Fibroblast of the conjunctiva (primary cell): ENCODE data around the gene ILK.

ENCODE experiments used
- DNase-seq: peaks from one replicate; pipeline ENCODE4 v3.0.0-alpha.2; 2010; ENCODE audit warnings: low read depth

Gene ILK

DNA sequence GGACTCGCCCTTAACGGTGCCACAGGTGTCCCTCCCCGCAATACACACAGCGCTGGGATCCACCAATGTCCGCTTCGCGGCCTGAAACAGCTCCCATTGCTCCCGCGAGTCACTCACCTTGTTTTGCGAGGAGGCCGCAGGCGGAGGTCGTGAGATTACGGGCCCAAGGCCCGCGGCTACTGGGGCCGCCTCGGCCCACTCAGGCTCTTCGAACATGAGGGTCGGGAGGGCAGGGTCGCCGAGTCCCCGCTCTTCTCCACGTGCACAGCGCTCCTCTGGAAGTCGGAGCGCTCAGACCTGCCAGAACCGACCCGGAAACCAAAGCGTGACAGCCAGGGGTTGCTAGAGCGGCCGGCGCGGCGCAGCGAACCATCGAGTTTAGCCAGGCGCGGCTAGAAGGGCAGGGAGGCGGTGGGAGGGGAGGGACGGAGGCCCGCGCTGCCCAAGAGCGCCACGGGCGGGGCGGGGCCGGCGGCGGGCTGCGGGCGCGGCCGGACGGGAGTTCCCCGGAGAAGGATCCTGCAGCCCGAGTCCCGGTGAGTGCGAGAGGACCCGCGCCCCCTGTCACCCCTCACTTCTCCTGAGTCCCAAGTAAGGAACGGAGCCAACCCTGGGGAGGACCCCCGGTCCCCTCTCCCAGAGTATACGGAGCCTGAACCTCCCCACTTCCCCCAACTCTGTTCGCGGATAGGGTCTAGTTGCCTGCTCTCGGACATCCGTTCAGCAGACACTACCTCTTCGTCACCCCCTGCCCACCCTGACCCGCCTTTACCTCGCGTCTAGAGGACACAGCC, at the start of gene ILK, which contains the start of gene RRP8:
TSS of gene ILK (plus strand) at position 488 of the 794 bp plus-strand sequence. CDS start 498 bp downstream, outside the sequence.
TSS of gene RRP8 (minus strand) at position 330 of the 794 bp plus-strand sequence. CDS start at position 216, 114 bp downstream.
- DNase-seq, result peak; percentile 69

DNA sequence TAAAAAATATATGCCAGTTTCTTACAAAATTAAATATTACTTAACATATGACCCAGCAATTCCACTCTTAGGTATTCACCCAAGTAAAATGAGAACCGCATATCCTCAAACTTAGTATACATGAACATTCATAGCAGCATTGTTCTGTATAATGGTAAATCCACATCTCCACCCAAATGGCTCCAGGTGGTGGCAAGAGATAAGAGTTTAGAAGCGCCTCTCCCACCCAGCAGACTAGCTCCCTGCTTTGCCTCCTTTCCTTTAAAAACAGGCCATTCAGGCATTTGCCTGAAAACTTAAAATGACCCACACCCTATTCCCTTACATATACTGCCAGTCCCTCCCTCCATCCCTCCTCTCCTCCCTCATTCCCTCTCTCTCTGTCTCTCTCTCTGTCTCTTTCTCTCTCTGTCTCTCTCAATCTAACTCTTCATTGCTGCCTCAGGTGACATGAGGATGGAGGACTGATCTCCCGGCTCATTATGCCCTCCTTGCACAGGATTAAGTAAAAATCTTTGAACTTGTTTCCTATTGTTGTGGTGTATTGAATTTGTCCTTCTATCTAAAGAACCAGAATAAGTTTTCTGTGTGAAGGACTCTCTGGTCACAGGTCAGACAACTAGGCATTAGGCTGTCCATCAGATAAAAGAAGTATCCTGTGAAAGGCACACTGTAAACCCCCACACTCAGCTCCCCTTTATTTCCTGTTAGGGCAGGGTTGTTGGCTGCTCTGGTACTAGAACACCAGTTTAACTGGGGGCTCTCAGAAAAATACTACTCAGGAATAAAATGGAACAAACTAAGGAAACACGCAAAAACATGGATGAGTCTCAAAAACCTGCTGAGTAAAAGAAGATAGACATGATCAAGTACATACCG, 48.5 kb upstream of the ILK start:
- no peak for DNase-seq

DNA sequence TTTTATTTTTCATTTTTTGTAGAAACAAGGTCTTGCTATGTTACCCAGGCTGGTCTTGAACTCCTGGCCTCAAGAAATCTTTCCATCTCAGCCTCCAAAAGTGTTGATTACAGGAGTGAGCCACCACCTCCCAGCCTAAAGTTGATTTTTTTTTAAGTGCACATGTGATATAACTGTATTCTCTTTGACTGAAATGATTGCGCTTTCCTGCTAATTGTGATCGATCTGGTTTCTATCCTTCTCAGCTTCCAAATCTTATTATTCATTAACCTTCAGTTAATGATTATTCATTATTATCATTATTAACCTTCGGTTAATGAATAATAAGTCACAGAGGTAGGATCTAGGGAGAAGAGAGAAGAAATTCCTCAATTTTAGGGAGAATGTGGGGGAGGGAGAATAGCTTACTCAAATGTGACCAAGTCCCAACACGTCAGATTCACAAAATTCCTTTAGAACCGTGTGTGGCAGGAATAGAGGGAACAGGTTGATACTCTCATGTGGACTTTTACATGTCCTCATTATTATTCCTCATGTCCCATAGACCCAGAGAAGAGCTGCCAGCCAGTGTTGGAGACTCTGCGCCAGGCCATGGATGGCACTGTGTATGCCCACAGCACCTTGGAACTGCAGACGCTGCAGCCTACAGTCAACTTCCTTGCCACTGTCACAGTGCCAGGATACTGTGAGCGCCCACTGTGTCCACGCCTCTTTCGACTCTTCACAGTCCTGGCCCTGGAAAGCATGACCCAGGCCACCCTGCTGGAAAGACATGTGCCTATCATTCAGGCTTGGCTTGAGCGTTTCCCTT, 47.2 kb upstream of the ILK start:
- no peak for DNase-seq

DNA sequence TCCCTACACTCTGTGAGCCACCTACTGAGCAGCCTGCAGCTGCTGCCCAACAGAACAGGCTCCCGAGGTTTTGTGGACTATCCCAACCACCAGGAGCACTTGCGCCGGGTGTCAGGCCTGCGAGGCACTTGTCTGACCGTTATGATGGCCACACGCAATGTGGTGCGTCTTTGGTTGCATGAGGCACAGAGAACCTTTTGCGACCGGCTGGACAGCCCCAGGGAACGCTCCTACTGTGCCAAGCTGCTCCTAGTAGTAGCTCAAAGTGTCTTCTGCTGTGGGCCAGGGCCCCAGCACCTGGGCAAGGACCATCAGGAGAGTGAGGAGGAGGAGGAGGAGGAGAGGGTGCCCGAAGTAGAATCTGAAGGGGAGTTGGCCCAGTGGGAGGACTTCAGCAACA, 46.5 kb upstream of the ILK start:
- no peak for DNase-seq

DNA sequence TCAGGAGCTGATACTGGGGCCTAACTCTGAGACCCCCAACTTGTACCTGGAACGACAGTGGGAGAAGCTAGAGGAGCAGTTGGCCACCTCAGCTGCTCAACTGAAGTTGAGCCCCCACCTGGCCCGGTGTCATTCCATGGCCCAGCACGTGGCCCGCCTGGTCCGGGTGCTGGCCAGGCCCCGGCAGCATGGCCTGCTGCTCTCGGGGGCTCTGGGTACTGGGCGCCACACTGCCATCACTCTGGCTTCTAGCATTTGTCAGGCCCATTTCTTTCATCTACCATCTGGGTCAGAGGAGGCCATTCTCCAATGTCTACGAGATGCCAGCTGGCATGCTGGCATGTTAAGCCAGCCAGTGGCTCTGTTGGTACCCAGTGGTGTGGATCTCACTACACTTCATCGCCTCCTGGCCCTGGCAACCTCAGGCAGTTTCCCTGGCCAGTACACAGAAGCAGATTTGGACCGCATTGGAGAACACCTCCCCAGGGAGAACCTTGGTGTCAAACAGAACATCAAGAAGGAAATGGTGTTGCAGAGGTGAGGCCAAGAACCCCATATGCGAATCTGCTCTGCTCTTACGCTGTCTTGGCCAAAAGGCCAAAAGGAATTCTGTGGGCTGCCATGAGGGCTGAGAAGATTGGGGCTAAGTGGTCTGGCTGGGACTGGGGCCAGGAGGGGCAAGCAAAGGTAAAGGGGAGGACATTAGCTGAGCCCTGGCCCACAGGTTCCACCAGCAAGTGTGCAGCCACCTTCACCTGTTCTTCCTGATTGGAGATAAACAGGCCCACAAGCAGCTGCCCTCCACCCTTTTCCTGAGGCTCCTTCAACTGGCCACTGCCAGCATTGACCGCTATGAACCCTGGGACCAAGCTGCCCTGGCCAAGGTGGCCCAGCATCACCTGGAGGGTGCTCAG, 45.6 kb upstream of the ILK start:
- no peak for DNase-seq

DNA sequence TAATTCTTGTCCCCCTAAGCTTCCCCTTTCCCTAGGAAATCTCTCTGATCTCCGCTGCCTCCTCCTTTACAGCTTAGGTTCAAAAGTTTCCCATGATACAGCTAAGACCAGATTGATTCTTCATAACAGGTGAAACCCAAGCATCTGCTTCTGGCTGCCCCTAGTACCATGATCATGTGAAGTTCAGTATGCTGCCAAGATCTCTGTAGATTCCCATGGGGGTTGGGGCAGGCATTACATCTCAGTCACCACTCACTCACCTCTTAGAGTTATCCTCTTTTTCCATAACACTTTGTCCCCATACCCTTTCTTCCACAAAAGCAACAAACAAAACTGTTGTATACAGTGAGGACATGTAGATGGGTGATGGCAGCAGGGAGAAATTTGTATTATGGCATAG, 44.2 kb upstream of the ILK start:
- no peak for DNase-seq

DNA sequence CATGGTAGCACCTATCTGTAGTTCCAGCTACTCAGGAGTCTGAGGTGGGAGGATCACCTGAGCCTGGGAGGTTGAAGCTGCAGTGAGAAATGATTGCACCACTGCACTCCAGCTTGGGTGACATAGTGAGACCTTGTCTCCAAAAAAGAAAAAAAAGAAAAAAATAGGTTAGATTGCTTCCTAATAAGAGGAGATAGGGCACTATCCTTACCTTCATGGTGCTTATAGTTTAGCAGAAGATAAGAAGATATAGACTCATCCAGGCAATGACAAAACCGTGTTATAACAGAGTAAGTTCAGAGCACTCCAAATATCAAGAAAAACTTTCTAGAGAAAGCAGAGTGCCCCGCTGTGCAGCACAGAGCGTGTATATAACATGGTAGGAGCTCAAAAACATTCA, 42.3 kb upstream of the ILK start:
- DNase-seq, result no peak

DNA sequence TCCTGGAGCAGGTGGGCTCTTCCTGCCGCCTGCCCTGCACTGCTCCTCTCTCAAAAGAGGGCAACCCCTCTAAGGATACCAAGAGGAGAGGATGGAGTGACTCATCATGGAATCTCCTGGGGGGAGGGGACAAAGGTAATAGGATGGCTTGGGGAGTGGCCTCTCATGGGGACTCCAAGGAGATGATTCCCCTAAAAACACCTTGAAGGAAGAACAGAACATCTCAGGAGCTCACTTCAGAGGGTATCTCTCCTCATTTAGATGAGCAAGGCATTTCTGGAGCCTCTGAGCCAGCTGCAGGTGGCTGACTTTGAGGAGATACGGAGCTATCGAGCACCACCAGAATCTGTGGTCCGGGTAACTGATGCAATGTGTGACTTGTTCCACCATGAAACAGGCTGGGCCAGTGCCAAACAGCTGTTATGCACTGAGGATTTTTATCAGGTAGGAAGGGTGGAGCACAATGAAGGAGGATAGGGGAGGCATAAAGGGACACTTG, 40.4 kb upstream of the ILK start:
- DNase-seq, result no peak

DNA sequence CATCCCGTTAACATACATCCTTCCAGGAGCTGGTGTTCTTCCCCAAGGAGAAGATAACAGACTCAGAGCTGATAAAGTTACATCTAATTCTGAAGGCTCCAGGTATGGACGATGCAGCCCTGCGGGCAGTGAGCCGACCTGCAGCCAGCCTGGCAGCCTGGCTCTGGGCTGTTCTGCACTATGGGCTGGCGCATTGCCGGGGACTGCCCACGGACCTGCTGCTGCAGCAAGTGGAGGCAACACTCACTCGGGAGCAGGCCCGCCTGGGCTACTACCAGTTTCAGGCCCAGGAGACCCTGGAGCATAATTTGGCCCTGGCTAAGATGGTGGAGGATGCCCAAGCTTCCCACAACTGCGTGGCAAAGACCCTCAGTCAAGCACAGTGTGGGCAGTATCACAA, 39.9 kb upstream of the ILK start:
- no peak for DNase-seq

DNA sequence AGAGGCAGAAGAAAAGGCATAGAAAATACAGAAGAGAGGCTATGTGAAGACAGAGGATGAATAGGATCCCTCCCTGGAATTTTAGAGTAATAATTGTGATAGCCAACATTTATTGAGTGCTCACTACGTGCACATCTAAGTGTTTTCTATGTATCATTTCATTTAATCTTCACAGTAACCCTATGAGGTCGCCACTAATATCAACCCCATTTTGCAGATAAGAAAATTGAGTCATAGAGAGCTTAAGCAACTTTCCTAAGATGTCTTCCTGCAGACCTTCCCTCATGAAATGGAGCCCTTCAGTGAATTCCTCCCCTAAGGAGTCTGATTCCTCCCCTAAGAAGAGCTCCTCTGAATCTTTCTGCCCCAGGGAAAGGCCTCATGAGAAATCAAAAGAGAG, 38.2 kb upstream of the ILK start:
- no peak for DNase-seq

DNA sequence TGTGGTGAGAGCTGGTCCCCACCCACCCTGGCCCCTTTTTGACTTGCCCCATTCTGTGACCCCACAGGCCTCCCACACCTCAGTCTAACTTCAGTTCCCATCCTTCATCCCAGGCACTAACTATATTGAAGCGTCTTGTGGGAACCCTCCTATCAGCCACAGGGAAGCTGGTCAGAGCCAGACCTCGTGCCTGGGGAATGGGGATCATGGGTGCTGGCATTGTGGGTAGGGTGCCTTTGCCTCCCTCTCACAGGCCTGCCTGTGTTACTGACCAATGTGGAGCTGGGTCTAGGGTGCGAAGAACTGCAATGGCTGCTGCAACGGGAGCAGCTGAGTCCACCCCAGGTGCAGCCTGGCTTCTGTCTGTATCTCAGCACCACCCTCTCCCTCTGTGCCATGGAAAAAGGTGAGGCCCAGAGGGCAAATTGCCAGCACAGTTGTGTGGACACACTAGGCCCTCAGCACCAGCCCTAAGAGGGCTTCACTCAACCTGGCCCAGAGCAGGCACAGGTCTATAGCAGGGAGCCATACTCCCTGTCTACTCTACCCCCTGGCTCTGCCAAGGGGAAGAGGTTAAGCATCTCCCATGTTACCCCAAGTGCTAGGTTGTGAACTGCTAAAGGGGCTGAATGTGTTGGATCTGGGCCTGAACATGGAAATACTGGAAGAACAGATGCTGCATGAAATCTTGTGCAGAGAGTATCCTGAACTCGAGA, 37.4 kb upstream of the ILK start:
- DNase-seq, result no peak

DNA sequence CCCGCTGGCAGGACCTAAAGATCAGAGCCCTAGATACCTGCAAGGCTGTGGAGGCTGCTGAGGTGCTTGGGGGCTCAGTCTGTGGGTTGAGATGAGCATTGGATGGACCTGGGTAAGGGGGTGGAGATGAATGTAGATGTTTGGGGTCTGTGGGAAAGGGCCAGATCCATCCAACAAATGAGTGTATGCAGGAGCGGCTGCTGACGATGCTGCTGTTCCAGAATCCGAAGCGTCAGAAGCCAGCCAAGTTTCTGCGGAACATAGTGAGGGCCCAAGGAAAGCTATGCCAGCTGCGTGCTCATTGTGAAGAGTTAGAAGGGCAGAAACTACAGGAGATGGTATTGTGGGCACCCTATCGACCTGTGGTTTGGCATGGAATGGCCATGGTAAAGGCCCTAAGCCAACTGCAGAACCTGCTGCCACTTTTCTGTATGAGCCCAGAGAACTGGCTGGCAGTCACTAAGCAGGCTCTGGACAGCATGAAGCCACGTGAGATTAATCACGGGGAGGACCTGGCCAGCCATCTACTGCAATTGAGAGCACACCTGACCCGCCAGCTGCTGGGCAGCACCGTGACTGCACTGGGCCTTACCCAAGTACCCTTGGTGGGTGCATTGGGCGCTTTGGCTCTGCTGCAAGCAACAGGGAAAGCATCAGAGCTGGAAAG, 36.7 kb upstream of the ILK start:
- DNase-seq, result no peak

DNA sequence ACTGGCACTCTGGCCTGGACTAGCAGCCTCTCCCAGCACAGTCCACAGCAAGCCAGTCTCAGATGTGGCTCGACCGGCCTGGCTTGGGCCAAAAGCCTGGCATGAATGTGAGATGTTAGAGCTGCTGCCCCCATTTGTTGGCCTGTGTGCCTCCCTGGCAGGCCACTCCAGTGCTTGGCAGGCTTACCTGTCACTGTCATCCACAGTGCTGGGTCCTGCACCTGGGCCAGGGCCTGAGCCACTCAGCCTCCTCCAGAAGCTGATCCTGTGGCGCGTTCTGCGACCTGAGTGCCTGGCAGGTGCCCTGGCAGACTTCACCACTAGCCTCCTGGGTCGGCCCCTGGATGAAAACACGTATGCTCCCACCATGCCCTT, 36.2 kb upstream of the ILK start:
- DNase-seq, result no peak

DNA sequence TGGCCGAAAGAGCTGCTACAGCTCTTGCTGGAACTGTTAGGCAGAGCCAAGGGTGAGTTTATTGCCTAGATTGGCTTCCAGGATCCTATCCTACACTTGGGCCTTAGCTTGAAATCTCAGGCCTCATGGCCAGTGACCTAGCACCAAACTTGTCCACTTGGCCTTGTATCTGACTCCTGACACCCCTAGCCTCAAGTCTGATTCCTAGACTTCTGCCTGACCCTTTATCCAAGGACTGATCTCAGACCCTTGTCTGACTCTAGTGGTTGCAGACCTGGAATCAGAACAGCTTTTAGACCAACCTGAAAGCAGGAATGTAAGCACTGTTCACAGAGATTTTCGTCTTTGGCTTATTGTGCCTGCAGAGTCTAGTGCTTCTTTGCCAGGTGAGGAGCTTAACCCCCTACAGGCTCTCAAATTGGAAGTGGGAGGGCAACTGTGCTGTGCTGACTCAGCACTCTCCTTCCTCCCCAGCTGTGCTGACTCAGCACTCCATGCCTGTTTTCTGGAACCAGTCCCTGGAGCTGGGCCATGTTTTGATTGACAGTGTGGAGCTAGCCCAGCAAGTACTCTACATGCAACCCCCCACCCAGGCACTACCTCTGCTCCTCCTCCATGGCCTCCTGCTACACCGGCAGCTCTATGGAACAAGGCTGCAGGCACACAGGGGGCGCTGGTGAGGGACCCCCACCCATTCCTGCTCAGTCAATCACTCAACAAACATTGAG, 35.2 kb upstream of the ILK start:
- DNase-seq, result peak; percentile 64

DNA sequence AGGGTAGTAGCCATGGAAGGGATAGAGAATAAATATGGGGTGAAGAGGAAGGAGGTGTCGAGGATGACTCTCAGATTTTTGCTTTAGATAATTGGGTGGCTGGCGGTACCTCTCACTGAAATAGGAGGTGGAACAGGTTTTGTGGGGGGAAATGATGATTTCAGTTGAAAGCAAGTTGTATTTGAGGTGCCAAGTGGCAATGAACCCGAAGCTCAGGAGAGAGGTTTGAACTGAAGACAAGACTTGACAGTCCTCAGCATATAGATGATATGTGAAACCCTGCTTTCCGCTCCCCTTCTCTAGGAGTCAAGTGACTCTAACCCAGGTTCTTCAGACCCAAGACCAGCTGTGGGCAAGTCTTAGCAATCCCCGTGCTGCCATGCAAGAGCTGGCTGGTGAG, 33.9 kb upstream of the ILK start:
- DNase-seq, result no peak

DNA sequence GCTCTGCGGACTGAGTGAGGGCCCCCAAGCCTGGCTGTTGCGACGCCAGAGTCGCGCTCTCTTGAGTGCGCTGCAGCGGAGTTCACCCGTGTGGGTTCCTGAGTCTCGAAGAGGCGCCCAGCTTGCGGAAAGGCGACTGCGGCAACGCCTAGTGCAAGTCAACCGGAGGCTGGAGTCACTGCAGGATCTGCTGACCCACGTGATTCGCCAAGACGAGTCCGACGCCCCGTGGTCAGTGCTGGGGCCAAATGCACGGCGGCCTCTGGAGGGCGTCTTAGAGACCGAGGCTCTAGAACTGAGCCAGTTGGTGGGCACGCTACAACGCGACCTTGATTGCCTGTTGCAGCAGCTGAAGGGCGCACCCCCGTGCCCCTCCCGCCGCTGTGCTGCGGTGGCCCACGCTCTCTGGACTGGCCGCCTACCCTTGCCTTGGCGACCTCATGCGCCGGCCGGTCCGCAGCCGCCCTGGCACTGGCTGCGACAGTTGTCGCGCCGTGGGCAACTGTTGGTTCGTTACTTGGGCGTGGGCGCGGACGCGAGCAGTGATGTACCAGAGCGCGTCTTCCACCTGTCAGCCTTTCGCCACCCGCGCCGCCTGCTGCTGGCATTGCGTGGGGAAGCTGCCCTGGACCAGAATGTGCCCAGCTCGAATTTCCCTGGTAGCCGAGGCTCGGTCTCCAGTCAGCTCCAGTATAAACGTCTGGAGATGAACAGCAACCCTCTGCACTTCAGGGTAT, 32.7 kb upstream of the ILK start:
- no peak for DNase-seq

DNA sequence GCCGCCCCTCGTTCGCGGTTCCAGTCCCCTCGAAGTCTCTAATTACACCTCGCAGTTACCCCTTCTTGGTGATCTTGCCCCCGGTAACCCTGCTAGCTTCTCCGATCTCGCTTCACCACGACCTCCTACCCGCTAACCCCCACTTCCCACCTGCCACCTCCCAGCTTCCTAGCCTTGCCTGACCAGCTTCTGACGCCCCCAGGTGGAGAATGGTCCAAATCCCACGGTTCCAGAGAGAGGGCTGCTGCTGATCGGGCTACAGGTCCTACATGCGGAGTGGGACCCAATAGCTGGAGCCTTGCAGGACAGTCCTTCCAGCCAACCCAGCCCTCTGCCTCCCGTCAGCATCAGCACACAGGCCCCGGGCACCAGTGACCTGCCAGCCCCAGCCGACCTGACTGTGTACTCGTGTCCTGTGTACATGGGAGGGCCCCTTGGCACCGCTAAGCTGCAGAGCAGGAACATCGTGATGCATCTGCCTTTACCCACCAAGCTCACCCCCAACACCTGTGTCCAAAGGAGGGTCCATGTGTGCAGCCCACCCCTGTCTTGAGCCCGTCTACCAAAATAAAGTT, 32.1 kb upstream of the ILK start:
- DNase-seq, result no peak

DNA sequence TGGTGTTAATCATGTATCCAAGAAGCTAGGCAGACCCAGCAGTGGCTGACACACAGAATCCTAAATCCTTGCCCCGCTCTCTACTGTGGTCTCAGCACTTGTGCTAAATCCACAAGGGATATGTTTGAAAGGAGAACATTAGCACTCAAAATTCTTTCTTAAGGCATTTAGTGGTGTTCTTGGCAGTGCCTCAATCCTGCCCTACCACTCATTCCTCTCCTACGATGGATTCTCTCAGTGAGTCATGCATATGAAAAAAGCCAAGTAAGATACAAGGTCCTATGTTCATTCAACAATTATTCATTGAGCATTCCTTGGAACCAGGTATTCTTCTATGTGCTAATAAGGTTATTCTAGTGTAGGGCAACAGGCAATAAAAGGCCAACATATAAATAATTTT, 31.4 kb upstream of the ILK start:
- peak; percentile 66 for DNase-seq
